Amygdala (tissue), 56 donors: Measurements from ENCODE around the gene OR9A4.

ENCODE experiments used
- DNase-seq, 56 donors: peaks; one replicate each; lab custom pipeline; 2025; lab: John Stamatoyannopoulos, UW

Gene OR9A4

DNA sequence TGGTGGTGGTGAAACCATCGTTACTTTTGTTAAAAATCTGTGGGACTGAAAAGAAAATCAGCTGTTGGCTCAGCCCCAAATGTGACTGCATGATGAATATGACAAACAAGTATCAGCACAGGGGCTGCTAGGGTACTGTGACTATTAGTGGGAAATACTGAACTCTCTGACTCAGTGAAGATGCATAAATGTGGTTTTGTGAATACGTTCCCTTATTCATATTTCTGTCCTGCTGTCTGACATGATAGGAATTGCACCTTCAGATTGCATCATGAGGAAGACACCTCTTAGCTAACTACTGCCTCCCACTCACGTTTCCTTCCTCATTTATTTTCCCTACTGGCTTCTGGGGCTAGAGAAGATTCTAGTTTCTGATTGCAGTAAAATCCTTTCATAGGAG, 29.2 kb downstream of the OR9A4 start:
- DNase-seq: no peak

DNA sequence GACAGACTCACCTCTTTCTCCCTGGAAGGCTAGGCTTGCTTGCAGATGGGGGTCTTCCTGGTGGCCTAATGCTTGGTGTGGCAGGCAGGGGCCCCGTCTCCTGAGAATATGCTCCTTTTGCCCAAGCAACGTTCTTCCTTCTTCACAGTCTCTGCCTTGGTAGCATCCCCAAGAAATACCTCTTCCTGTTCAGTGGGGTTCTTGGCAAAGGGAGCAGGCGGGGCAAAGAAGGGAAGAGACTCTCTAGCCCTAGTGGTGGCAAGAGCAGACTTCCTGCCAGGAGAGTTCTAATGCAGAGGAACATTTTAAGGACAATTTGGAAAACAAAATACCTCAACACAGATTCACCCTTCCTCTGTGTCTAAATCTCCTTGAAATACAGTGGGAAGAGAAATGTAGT, 30.6 kb downstream of the OR9A4 start, which contains the start of gene CLEC5A:
Gene CLEC5A, minus strand, starts transcription at position 179 of the 400 bp plus-strand sequence. CDS start 682 bp downstream, outside the sequence.
- DNase-seq: no peak

DNA sequence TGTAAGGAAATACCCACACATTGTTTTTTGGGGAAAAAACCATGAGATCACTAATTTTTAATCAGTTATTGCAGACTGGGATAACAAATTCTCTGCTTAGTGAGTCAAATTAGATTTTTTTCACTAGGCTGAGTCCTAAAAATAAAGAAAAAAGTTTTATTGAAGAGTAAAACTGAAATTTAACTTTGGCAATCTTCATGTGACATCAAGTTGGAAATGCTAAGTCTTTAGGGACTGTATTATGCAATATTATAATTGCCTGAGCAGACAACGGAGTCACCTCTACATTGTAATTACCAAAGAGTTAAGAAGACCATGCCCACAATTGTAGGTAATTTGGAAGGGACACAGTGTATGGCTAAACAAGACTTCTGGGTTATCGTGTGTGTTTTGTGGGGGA, 32.8 kb downstream of the OR9A4 start:
- DNase-seq: no peak

DNA sequence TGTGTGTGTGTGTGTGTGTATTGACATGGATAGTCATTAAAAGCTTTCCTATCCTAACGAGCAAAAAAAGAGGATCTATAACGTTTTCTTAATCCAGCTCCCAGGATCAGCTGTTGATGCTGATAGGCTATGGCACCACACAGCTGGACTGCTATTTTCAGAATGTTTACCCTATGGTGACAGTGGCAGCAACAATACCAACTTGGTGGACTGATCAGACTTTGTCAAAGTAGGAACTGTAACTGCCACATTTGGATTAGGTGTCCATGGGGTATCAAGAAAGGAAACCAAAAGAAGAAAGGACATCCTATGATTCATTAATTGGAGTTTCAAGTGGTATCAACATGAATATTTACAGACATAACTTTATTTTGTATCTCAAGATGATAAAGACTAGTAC, 33.3 kb downstream of the OR9A4 start:
- DNase-seq: no peak

DNA sequence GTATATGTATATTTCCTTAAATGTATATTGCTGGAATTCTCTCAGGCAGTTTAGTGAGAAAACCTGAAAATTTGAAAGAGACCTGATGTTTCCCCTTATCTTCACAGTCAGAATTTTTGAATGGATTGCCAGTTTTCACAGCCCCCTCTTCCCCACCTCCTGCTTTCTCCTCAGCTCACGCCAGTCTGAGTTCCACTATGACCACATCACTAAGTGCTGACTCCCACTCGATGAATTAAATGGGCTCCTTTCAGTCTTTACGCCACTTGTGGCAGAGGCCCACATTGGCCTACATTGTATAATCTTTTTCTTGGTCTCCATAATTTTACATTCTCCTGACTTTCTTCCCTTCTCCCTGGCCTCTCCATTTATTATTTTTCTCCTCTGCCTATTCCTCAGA, 33.7 kb downstream of the OR9A4 start:
- DNase-seq: no peak

DNA sequence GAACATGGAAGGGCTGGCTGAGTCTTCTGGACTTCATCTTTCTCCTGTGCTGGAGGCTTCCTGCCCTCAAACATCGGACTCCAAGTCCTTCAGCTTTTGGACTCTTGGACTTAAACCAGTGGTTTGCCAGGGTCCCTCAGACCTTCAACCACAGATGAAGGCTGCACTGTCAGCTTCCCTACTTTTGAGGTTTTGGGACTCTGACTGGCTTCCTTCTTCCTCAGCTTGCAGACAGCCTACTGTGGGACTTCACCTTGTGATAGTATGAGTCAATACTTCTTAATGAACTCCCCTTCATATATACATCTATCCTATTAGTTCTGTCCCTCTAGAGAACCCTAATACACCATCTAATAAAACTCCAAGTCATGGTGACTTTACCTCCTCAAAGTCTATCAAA, 34.6 kb downstream of the OR9A4 start:
- DNase-seq: no peak

DNA sequence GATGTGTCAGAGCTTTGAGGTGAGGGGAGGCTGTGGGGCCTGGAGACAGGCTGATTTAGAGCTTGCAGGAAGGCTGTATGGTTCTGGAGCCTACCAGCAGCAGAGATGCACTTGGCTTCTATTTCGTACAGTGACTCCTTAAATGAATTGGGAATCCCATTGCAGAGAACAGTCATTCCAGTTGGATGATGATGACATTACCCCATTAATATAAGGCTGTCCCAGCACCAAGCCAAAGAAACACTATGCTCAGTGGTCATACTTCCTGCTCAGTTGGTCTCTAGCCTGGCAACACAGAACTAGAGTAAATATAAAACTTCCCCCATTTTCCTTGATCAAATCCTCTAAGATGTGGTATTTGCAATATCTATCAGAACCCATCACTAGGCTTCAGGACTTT, 36.3 kb downstream of the OR9A4 start:
- DNase-seq: no peak

DNA sequence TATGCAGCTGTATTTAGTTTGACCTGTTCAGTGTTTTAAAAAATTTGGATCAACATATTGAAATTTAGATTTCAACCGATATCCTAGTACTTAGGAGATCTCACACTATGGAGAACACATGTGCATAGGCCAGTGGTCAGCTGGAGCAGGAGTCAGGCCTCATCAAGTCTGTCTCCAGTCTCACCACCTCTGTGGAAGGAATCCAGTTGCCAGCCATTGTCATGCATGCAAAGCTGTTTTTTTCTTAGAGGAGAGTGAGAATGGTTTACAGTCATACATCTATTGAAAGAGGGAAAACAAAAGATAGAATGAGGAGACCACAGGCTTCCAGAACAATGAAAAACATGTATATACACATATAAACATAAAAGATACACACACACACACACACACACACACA, 38.1 kb downstream of the OR9A4 start:
- no peak for DNase-seq

DNA sequence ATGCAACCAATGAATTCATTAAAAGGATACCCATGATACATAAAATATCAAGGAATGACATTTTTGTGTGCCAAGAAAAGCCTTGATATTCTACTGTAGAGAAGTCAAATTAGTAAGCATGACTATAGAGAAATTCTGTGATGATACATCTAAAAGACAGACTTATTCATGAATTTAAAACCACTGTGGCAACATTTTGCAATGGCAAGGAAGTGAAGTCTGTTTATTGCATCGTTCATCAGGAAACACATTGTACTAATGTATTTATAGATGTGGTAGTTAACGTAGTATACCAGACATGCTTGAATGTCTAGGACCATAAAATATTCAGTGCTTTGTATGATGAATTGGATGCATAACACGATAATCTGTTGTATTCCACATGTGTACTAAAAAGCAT, 39.9 kb downstream of the OR9A4 start:
- DNase-seq: no peak

DNA sequence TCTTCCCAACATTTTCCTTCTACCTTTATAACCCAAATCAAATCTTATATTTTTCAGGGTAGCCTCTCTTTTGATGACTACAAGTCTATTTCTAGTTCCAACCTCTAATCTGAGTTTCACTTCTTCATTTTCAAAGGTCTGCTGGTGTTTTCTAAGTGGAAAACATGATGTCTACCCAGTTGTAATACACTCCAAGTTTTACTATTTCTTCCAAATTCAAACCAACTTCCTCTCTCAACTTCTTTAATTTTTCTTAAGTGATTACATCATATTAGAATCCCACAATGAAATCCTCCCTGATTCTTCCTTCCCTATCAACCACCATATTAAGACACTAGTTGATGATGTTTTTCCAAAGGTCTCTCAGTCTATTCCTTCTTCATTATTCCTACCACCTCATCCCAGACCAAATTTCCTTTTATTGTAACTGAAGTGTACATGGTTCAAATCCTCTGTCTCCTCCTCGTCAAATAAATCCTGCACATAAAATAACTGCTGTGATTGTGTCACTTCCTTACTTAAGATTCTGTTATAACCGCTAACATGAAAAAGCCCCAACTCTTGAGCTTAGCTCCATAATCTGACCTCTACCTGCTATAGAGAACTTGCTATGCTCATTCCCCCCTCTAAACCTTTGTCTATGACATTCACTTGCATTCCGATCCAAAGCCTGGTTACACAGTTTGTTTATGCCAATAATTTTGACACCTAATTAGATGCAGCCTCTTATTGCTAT, 44.7 kb downstream of the OR9A4 start:
- DNase-seq: no peak
